Measurements from ENCODE around the gene CTSK.

- TF ChIP-seq YY1 (tag by site-specific recombination; IDR thresholded peaks at IDR 0.05) (no peak), ZNF19 (tag by site-specific recombination; IDR thresholded peaks at IDR 0.05; ENCODE audit: low read depth) (no peak), CTCF (tag by site-specific recombination; IDR thresholded peaks at IDR 0.05) (no peak), TRIM28 (IDR thresholded peaks at IDR 0.05; ENCODE audit: borderline replicate concordance, low read length) (no peak), REST (tag by site-specific recombination; IDR thresholded peaks at IDR 0.05) (no peak)
Observed at GRCh38 chr1:150749720-150750311, 58.2 kb downstream of the CTSK start.

Data from HEK293 (cell line).